GM13977 (cell line): ENCODE results near the gene KDM1B.

Source experiments
- DNase-seq: peaks from one replicate; pipeline ENCODE4 v3.0.0; 2012; ENCODE audit warnings: low spot score
- CTCF ChIP-seq: IDR thresholded peaks from 2 replicates; pipeline ENCODE4 v1.5.1; 2012; ENCODE audit warnings: mild to moderate bottlenecking, control low read depth; ENCODE audit not compliant: insufficient read depth; ENCODE audit errors: extremely low read depth, missing control alignments
- in situ Hi-C: fragments of 300-500 bp; cut with MboI; formaldehyde crosslinking; loops from one replicate; pipeline ENCODE4 v1.12.0; 2022; ENCODE audit warnings: low sequenced_read_pairs, low pct_unique_long_range_greater_than_20kb, mixed read lengths, inconsistent platforms; ENCODE audit not compliant: unreplicated experiment

The KDM1B gene

DNA sequence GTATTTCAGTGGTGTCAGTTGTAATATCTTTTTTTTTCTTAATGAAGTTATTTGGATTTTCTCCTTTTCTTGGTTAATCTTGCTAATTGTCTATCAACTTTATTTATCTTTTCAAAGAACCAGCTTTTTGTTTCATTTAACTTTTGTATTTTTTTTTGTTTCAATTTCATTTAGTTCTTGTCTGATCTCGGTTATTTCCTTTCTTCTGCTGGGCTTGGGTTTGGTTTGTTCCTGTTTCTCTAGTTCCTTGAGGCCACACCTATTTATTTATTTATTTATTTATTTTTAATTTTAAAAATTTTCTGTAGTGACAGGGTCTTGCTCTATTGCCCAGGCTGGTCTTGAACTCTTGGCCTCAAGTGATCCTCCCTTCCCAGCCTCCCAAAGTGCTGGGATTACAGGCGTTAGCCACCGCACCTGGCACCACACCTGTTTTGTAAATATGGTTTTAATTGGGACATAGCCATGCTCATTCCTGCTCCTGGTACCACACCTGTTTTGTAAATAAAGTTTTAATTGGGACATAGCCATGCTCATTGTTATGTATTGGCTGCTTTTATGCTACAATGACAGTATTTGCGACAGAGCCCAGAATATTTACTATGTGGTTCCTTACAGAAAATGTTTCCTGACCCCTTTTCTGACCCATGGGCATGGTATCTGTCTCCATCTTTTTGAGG is 22.2 kb downstream of the KDM1B start:
- no peak for DNase-seq
- in situ Hi-C loops, result no loop called here
- no peak for TF ChIP-seq CTCF

GRCh38 chr6:18178960-18179615 is 23.9 kb downstream of the KDM1B start:
- TF ChIP-seq CTCF, result no peak
- in situ Hi-C loops, result no loop called here
- no peak for DNase-seq

- no peak for DNase-seq
- TF ChIP-seq CTCF, result no peak
- in situ Hi-C loops, result no loop called here
Measured at GRCh38 chr6:18179770-18180356, 24.6 kb downstream of the KDM1B start.

GRCh38 chr6:18182568-18182967 is 27.3 kb downstream of the KDM1B start:
- in situ Hi-C loops, result no loop called here
- TF ChIP-seq CTCF, result no peak
- no peak for DNase-seq

DNA sequence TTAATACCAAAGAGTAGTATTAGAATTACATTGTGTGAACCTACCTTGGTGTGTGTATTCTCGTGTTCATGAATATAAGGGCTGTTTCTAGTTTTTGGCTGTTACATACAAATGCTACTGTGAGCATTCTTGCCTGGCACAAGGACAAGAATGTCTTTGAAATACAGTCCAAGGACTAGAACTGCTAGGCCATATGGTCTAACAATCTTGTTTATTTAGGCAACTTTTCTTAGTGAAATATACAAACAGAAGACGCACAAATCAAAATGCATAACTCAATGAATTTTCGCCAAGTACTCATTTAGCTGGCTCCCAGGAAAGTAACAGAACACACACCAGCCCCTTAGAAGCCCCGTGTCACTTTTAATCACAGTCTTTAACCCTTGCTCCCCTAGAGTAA is 28.5 kb downstream of the KDM1B start:
- DNase-seq, result no peak
- in situ Hi-C loops, result no loop called here
- TF ChIP-seq CTCF, result no peak

- no peak for DNase-seq
- in situ Hi-C loops, result no loop called here
- no peak for TF ChIP-seq CTCF
Measured at GRCh38 chr6:18185624-18186023, 30.4 kb downstream of the KDM1B start.
